ENCODE data around the gene CHST7.
"Not testable (repeated sequence)": the region's sequence is repeated elsewhere in the genome, so short reads cannot be mapped to it uniquely, and the experiment has no call there.

Gene CHST7, protein sequence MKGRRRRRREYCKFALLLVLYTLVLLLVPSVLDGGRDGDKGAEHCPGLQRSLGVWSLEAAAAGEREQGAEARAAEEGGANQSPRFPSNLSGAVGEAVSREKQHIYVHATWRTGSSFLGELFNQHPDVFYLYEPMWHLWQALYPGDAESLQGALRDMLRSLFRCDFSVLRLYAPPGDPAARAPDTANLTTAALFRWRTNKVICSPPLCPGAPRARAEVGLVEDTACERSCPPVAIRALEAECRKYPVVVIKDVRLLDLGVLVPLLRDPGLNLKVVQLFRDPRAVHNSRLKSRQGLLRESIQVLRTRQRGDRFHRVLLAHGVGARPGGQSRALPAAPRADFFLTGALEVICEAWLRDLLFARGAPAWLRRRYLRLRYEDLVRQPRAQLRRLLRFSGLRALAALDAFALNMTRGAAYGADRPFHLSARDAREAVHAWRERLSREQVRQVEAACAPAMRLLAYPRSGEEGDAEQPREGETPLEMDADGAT

DNA sequence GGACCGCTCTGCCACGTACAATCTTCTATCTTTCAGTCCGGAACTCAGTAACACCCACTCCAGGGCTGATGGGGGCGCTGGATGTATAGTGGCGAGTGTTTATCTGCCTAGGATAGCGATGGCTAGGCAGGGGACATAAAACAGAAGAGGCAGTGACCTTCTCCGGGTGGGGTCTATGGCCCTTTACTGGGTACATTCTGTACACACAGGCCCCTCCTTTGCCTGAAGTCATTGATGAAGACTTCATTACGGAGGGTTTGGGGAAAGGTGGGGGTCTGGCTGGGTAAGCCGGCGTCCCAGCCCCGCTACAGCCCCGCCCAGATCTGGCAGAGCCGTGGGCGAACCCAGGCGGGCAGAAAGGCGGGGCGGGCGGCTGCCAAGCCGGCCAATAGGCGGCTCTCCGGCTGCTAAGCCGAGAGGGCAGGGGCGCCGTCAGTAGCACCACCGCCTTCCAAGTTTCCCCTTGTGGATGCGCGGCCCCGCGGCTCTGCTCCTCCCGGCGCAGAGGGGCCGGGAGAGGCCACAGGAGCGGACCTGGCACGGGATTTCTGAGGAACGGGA lies at the start of gene CHST7:
CHST7 (plus strand) TSS at position 435 of the 561 bp plus-strand sequence. CDS start 167 bp downstream, outside the sequence.
- TF ChIP-seq, protein P1, sequence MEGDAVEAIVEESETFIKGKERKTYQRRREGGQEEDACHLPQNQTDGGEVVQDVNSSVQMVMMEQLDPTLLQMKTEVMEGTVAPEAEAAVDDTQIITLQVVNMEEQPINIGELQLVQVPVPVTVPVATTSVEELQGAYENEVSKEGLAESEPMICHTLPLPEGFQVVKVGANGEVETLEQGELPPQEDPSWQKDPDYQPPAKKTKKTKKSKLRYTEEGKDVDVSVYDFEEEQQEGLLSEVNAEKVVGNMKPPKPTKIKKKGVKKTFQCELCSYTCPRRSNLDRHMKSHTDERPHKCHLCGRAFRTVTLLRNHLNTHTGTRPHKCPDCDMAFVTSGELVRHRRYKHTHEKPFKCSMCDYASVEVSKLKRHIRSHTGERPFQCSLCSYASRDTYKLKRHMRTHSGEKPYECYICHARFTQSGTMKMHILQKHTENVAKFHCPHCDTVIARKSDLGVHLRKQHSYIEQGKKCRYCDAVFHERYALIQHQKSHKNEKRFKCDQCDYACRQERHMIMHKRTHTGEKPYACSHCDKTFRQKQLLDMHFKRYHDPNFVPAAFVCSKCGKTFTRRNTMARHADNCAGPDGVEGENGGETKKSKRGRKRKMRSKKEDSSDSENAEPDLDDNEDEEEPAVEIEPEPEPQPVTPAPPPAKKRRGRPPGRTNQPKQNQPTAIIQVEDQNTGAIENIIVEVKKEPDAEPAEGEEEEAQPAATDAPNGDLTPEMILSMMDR (IDR thresholded peaks at IDR 0.05; ENCODE audit: extremely low read depth, insufficient read depth, missing control alignments), result peak; percentile 31
- in situ Hi-C loops (cut with MboI; ENCODE audit: low pct_unique_long_range_greater_than_20kb, low sequenced_read_pairs, unreplicated experiment), result no loop called here

DNA sequence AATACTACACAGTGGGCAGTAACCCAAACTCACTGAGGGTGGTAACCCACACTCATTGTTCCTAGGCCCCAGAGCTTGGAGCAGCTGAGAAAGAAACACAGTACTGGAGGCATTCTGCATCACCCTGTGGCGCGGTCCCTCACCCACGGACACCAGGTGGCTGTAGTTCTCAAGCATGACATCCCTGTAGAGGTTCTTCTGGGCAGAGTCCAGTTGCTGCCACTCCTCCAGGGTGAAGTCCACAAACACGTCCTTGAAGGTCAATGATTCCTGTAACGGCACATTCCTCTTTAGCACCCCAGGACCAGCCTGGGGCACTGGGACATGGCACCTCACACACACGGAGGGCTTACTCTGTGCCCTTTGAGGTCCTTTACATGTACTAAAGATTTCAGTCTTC lies 44.9 kb upstream of the CHST7 start:
- in situ Hi-C loops (cut with MboI; ENCODE audit: low pct_unique_long_range_greater_than_20kb, low sequenced_read_pairs, unreplicated experiment), result loop anchor here (25.0 kb wide), 1 partner anchor 91 kb away; no protein-coding TSS in a partner anchor
- DNase-seq (ENCODE audit: low spot score), result not testable (repeated sequence)

More for the DNA sequence above, at the start of gene CHST7:
- DNase-seq (ENCODE audit: low spot score), result peak; percentile 47

DNA sequence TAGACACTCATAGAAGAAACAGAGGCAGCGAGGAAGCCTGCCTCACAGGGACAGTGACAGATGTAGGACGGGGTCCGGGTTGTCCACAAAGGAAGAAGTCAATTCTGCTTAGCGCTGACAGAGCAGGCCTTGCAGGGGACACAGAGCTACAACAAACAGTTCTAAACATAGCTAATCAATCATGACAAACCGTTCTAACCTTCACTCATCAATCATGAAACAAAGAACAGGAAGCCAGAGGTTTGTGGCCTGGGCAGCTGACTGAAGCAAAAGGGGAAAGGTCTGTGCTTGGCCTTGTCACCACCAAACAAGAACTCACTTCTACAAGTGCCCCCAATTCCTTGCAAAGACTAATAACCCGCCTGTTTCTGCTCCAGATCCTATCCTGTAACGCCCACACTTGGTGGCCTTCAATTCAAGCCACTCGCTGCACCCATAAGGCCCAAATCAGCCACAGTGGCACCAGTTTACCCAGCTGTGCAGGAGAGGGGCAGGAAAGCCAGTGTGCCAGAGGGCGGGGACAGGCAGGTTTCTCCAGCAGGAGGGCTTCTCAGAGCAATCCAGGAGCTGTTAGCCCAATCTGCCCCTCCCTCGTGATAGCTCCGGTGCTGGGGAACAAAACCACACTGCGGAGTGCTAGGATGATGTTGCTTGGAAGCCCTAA lies 43.7 kb upstream of the CHST7 start:
- in situ Hi-C loops (cut with MboI; ENCODE audit: low pct_unique_long_range_greater_than_20kb, low sequenced_read_pairs, unreplicated experiment), result loop anchor here (25.0 kb wide), 1 partner anchor 93 kb away; no protein-coding TSS in a partner anchor

DNA sequence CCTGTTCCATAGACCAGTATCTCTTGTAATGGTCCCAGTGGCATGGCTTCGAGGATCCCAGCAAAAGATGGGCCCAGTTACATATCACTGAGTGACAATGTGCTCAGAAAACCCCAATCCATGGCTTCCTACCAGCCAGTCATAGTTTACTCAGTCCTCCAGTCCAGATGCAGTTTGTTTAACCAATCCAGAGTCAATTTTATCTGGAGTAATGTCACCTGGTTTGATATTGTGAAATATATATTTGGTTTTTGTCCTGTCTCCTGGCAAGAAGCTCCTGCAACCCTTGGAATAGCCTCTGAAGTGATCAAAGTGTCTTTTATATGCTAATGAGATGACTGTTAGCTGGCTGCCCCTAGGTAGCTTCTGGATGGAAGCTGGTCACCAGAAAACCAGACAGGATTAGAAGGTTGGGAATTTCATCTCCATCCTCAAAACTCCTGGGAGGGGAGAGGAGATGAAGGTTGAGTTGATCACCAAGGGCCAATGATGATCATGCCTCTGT lies 43.1 kb upstream of the CHST7 start:
- DNase-seq (ENCODE audit: low spot score), result not testable (repeated sequence)
- in situ Hi-C loops (cut with MboI; ENCODE audit: low pct_unique_long_range_greater_than_20kb, low sequenced_read_pairs, unreplicated experiment), result loop anchor here (25.0 kb wide), 1 partner anchor 93 kb away; no protein-coding TSS in a partner anchor

More for the DNA sequence above, 43.7 kb upstream of the CHST7 start:
- DNase-seq (ENCODE audit: low spot score), result not testable (repeated sequence)

DNA sequence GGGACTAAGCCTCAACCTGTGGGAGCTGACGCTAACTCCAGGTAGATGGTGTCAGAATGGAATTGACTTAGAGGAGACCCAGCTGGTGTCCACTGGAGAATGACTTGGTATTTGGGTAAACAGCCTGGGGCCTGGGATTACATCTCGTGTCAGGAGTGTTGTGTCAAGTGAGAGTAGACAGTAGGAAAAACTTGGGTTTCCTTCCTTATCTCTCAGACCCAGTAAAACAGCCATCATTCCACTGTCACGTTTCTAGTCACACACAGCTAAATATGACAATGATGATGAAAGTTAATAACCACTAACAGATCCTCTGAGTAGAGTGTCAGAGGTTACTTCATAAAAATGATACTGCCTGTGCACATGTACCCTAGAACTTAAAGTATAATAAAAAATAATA lies 42.1 kb upstream of the CHST7 start:
- TF ChIP-seq, protein P1 (IDR thresholded peaks at IDR 0.05; ENCODE audit: extremely low read depth, insufficient read depth, missing control alignments), result no peak
- DNase-seq (ENCODE audit: low spot score), result no peak
- in situ Hi-C loops (cut with MboI; ENCODE audit: low pct_unique_long_range_greater_than_20kb, low sequenced_read_pairs, unreplicated experiment), result loop anchor here (25.0 kb wide), 1 partner anchor 94 kb away; no protein-coding TSS in a partner anchor

DNA sequence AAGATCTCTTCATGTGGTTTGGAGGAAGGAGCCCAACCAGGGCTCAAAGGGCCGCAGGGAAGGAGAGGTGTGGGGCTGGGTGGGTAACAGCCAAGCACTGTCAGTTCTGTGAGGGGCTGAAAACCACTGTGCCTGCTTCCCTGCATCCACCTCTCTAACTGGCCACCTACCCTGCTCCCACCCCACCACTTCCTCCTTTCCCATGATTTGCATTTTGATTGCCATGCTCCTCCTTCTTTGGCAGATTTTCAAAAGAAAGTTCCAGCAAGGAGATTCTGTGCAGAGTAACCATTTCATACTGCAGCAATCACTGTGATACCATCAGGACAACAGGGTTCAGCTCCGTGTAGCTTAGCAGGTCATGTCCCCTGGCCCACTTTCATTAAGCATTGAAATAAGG lies 30.1 kb upstream of the CHST7 start:
- in situ Hi-C loops (cut with MboI; ENCODE audit: low pct_unique_long_range_greater_than_20kb, low sequenced_read_pairs, unreplicated experiment), result loop anchor here (25.0 kb wide), 1 partner anchor 106 kb away; no protein-coding TSS in a partner anchor
- no peak for DNase-seq (ENCODE audit: low spot score)
- TF ChIP-seq, protein P1 (IDR thresholded peaks at IDR 0.05; ENCODE audit: extremely low read depth, insufficient read depth, missing control alignments), result no peak

GRCh38 chrX:46544527-46544926 lies 29.0 kb upstream of the CHST7 start:
- not testable (repeated sequence) for DNase-seq (ENCODE audit: low spot score)
- in situ Hi-C loops (cut with MboI; ENCODE audit: low pct_unique_long_range_greater_than_20kb, low sequenced_read_pairs, unreplicated experiment), result loop anchor here (25.0 kb wide), 1 partner anchor 107 kb away; no protein-coding TSS in a partner anchor

- TF ChIP-seq, protein P1 (IDR thresholded peaks at IDR 0.05; ENCODE audit: extremely low read depth, insufficient read depth, missing control alignments), result peak; percentile 38
- in situ Hi-C loops (cut with MboI; ENCODE audit: low pct_unique_long_range_greater_than_20kb, low sequenced_read_pairs, unreplicated experiment), result loop anchor here (25.0 kb wide), 1 partner anchor 108 kb away; no protein-coding TSS in a partner anchor
These were observed 28.2 kb upstream of the CHST7 start, which contains the start of gene ZNF674 for GRCh38 chrX:46545111-46546005. Gene ZNF674, minus strand, starts transcription at chrX:46545421. Its CDS starts 3,334 bp downstream, at chrX:46542087.

More at GRCh38 chrX:46545111-46546005, 28.2 kb upstream of the CHST7 start, which contains the start of gene ZNF674:
- peak; percentile 81 for DNase-seq (ENCODE audit: low spot score)
